K562 treated with DMSO at 1 percent for 48 hours (cell line): ENCODE results near the gene H2AZ2. TPM values are rescaled to one million over a fixed set of nuclear protein-coding genes. Genes with fewer than 3 reads are reported as not detected.

Experiments used
- total RNA-seq: library from RNA; unstranded; fragments of 300-600 nt; gene quantifications from 2 replicates; pipeline ENCODE4 v1.2.3, GENCODE V29; 2022; ENCODE audit warnings: low replicate concordance; ENCODE audit errors: extremely low read depth

The H2AZ2 gene
- not detected in 2 replicates for total RNA-seq

DNA sequence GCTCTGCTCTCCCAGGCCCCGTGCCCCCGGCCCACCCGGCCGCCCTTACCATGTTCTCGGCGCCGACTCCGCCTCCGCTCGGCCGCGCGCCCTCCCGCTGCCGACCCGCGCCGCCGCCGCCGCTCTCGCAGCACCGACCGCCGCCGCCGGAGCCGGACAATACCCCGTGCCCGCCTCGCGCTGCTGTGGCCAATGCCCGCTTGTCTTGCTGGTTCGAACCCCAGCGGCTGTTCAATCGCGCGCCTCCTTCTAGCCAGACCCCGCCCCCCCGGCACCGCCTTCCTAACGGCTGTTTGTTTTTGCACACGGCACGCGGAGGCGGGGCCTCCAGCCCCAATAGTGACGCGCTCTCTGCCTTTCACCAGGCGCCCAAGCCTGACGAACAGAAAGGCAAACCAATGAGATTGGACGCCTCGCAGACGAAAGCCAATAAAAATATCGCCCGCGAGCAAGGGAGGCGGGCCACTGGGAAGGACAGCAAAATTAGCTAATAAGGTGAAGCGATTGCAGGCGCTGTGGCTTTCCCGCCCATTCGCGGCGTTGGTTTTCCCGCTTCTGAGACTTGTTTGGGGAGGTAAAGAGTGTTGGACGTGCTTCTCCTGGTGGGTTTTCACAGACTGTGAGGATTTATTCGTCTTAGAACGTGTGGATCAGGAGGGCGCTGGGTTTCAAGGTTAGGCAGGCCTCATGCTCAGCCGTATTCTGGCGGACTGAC is at the start of gene H2AZ2:
H2AZ2 (minus strand) TSS at position 168 of the 715 bp plus-strand sequence; CDS start at position 52, 116 bp downstream.

DNA sequence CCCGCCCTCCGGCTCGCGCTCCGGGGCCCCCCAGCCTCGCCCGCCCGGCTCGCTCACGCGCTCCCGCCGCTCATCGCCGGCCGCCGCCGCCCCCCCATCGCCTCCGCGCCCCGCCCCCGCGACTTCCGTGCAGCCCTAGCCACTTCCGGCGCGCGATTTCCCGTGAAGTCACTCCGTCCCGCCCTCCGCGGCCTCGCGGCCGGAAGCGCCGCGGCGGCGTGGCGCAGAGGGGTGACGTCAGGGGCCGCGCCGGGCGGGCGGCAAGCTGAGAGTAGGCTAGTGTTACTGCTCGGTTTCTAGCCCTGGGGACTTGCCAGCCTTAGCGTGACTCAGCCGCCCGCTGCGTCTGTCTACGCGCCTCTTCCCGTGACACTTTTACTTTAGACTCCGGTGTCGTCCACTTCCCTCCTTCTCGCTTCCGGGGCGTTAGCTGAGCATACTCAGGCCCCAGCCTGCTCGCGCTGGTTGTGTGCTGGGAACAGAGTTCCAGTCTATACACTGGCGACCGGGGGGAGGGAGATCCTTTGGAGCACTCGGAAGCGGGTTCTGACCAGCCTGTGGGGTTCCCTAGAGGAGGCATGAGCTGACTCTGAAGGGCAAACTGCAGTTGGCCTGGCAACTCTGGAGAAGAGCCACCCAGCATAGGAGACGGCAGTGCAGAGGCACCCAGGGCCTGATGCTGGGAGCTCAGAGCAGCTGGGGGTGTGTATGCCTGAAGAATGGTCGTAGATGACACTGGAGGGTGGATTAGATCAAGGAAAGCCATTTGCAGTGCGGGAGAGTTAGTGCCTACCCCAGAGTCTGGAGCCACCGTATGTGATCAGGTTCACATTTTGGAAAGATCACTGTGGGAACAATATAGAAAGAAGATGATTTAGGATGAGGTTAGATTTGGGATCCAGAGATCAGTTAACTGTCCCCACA is 37.8 kb upstream of the H2AZ2 start, which contains the start of gene PURB:
PURB (minus strand) TSS at position 137 of the 924 bp plus-strand sequence. CDS start 182 bp downstream, outside the sequence.

DNA sequence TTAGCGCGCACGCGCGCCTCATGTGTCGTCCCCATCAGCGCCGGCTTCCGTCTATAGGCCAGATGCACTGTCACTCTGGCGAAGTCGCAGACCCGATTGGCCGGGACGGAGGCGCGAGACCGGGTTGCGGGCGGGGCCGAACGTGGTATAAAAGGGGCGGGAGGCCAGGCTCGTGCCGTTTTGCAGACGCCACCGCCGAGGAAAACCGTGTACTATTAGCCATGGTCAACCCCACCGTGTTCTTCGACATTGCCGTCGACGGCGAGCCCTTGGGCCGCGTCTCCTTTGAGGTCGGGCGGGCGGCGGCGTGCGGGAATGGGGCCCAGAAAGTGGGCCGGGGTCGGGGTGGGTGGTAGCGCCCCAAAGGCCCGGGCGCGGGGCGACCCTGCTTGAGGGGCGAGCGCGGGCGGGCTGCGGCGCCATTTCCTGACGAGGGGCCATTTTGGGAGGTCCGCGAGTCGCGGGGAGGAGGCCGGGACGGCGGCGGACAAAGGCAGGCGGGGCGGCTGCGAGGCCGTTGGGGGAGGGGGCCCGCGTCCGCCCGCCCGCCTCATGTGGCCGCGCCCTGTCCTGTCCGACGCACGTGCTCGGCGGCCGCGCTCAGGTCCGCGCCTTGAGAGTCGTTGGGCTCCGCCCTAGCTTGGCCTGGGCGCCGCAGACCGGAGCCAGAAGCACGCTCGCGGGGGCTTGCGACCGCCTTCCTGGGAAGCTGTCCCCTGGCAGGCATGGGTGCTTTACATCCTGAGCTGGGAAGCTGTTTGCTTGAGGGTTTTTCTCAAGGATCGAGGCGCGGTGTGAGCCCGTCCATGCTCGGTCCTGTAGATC is 51.2 kb downstream of the H2AZ2 start, which contains the start of gene PPIA:
PPIA (plus strand) TSS at position 178 of the 825 bp plus-strand sequence; CDS start at position 222, 44 bp downstream.

Other genes with a start within 250 kb of the H2AZ2 start
- not detected in 2 replicates for gene OGDH, start 241.5 kb downstream of the H2AZ2 start, total RNA-seq
- not detected in 2 replicates for gene ZMIZ2, start 99.2 kb downstream of the H2AZ2 start, total RNA-seq
- gene PPIA, start 51.4 kb downstream of the H2AZ2 start, total RNA-seq: 1,475 and 1,935 TPM in 2 replicates
- gene PURB, start 37.4 kb upstream of the H2AZ2 start, total RNA-seq: not detected in 2 replicates
- not detected in 2 replicates for gene MYO1G, start 130.9 kb upstream of the H2AZ2 start, total RNA-seq
- gene CCM2, start 152.1 kb upstream of the H2AZ2 start, total RNA-seq: not detected in 2 replicates
- gene NACAD, start 240.9 kb upstream of the H2AZ2 start, total RNA-seq: not detected in 2 replicates